ENCODE data around the gene WEE2. TPM values are rescaled to one million over a fixed set of nuclear protein-coding genes. Genes with fewer than 3 reads are reported as not detected.

WEE2 gene
- total RNA-seq, 2 donors from 2014 or later = not detected

DNA sequence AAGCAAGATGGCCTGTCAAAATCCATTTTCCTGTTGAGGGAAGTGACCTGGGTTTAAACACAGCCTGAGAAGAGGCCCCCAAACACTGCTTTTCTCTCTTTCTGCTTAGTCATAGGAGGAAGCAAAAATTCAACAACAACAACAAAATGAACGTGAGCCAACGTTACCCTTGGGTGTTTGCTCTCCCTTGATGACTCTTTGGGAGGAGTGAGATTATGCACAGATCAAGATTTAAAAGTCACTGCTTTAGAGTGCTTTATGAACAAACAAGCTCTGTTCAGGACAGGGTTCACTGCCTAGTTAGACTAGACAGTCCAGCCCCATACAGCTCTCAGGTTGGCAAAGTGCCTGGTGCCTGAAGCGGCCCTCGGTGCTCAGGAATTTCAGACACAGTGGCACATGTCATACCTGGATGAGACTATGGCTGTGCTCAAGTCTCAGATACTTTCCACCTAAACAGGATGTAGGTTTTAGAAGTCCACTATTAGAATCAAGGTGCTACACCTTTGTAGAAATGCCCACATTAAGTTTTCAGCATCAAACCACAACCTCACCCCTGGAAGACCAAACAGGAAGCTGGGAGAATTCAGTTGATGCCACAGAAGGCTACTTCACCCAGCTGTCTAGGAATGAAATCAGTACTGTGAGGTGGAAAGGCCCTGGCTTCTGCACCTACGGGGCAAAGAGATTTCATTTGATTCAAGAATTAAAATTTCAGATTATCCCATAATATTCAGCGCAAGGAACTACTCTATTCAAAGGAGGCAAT lies 44.9 kb upstream of the WEE2 start:
- H3K36me3 Mint-ChIP-seq (ENCODE audit: low read depth) = peaks cover 39% of the 10 kb centered on the region
- Histone ChIP-seq H3K4me3 (ENCODE audit: low read length) (no peak overlapping the region), H3K27ac (ENCODE audit: low read depth, low read length) (no peak overlapping the region), H3K36me3 (ENCODE audit: control insufficient read depth, insufficient read depth, low read length) (peaks cover 8% of the 10 kb centered on the region), H3K4me1 (ENCODE audit: control insufficient read depth, insufficient read depth, low read length) (no peaks in the 10 kb centered on the region), H3K27me3 (ENCODE audit: control insufficient read depth, insufficient read depth, low read length, poor library complexity, severe bottlenecking) (no peaks in the 10 kb centered on the region), H3K9me3 (ENCODE audit: control insufficient read depth, low read length) (no peaks in the 10 kb centered on the region), H3K9ac (ENCODE audit: extremely low read depth, low read length, poor library complexity, severe bottlenecking) (no peak overlapping the region)
- no peak for DNase-seq
- no peaks in the 10 kb centered on the region for H3K4me1 Mint-ChIP-seq
- no peak overlapping the region for H3K4me3 Mint-ChIP-seq
- no peaks in the 10 kb centered on the region for H3K9me3 Mint-ChIP-seq
- no peak overlapping the region for H3K27ac Mint-ChIP-seq
- TF ChIP-seq, protein P1, sequence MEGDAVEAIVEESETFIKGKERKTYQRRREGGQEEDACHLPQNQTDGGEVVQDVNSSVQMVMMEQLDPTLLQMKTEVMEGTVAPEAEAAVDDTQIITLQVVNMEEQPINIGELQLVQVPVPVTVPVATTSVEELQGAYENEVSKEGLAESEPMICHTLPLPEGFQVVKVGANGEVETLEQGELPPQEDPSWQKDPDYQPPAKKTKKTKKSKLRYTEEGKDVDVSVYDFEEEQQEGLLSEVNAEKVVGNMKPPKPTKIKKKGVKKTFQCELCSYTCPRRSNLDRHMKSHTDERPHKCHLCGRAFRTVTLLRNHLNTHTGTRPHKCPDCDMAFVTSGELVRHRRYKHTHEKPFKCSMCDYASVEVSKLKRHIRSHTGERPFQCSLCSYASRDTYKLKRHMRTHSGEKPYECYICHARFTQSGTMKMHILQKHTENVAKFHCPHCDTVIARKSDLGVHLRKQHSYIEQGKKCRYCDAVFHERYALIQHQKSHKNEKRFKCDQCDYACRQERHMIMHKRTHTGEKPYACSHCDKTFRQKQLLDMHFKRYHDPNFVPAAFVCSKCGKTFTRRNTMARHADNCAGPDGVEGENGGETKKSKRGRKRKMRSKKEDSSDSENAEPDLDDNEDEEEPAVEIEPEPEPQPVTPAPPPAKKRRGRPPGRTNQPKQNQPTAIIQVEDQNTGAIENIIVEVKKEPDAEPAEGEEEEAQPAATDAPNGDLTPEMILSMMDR (conservative IDR thresholded peaks at IDR 0.05) = no peak
- 84 to 95% methylated on average over 6 of the region's 6 CpGs for WGBS, 2 experiments (ENCODE audit: insufficient coverage in 1 of 2, insufficient read length in 1 of 2)
- H3K27me3 Mint-ChIP-seq (ENCODE audit: insufficient read depth) = no peaks in the 10 kb centered on the region

DNA sequence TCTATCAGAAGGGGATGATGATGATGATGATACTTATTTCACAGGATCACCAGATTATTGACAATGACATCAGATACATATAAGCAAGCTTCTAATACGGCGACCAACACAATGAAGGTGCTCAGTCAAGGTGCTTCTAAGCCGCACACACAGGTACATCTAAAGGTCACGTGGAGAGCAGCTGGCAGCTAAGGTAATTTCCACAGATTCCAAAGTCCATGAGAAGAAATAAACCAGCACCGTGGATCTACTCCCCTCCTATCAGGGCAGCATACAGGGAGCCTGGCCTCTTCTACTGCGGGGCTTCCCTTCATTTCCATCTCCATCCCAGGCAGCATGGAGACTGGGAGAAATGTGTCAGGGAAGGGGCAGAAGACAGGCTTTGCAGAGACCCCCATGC lies 43.7 kb upstream of the WEE2 start:
- Mint-ChIP-seq H3K27ac (no peak overlapping the region), H3K27me3 (ENCODE audit: insufficient read depth) (no peaks in the 10 kb centered on the region), H3K4me3 (no peak overlapping the region), H3K4me1 (no peaks in the 10 kb centered on the region), H3K9me3 (no peaks in the 10 kb centered on the region), H3K36me3 (ENCODE audit: low read depth) (peaks cover 38% of the 10 kb centered on the region)
- 97% methylated on average over 5 to 6 of the region's 6 CpGs for WGBS, 2 experiments (ENCODE audit: insufficient coverage in 1 of 2, insufficient read length in 1 of 2)
- Histone ChIP-seq H3K9ac (ENCODE audit: extremely low read depth, low read length, poor library complexity, severe bottlenecking) (no peak overlapping the region), H3K27ac (ENCODE audit: low read depth, low read length) (no peak overlapping the region), H3K36me3 (ENCODE audit: control insufficient read depth, insufficient read depth, low read length) (peaks cover 8% of the 10 kb centered on the region), H3K27me3 (ENCODE audit: control insufficient read depth, insufficient read depth, low read length, poor library complexity, severe bottlenecking) (no peaks in the 10 kb centered on the region), H3K9me3 (ENCODE audit: control insufficient read depth, low read length) (no peaks in the 10 kb centered on the region), H3K4me1 (ENCODE audit: control insufficient read depth, insufficient read depth, low read length) (no peaks in the 10 kb centered on the region), H3K4me3 (ENCODE audit: low read length) (no peak overlapping the region)
- no peak for DNase-seq
- TF ChIP-seq, protein P1 (conservative IDR thresholded peaks at IDR 0.05) = no peak

DNA sequence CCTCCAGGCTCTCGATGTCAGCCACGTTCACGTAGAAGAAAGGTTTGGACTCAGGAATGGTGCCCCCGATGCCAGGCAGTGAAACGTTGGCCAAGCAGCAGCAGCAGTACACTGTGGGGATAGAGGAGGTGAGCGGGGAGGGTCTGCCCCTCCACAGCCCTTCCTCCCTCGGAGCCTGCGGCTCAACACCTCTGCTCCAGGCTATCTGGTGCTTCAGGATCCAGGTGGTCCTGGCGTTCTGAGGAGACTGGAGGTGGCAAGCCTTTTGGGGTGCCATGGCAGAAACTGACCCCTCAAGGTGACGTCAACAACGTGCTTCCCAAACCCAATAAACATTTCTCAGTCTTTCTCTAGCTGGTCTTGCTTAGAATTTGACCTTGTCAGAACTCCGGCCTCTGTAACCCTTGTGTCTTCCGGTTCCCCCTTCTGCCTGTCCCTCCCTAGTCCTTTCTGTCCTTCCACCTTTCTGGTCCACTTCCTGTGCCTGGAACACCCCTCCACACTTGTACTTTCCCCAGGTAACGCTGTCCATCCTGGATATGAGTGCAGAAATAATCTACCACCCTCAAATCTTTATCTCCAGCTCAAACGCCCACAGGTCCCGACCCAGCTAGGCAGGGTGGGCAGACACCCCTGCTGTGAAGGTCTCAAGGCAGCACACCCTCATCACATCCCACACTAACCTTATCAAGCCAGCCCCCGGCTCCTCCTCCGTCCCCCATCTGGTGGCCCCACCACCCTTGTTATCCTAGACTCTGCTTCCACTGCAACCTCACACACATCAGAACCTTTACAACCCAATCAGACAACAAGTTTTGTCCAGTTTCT lies 42.7 kb upstream of the WEE2 start:
- Mint-ChIP-seq H3K4me3 (no peak overlapping the region), H3K36me3 (ENCODE audit: low read depth) (peaks cover 39% of the 10 kb centered on the region), H3K27me3 (ENCODE audit: insufficient read depth) (no peaks in the 10 kb centered on the region), H3K27ac (no peak overlapping the region), H3K9me3 (no peaks in the 10 kb centered on the region), H3K4me1 (no peaks in the 10 kb centered on the region)
- Histone ChIP-seq H3K9ac (ENCODE audit: extremely low read depth, low read length, poor library complexity, severe bottlenecking) (no peak overlapping the region), H3K27ac (ENCODE audit: low read depth, low read length) (no peak overlapping the region), H3K27me3 (ENCODE audit: control insufficient read depth, insufficient read depth, low read length, poor library complexity, severe bottlenecking) (no peaks in the 10 kb centered on the region), H3K4me1 (ENCODE audit: control insufficient read depth, insufficient read depth, low read length) (no peaks in the 10 kb centered on the region), H3K4me3 (ENCODE audit: low read length) (no peak overlapping the region), H3K36me3 (ENCODE audit: control insufficient read depth, insufficient read depth, low read length) (peaks cover 5% of the 10 kb centered on the region), H3K9me3 (ENCODE audit: control insufficient read depth, low read length) (no peaks in the 10 kb centered on the region)
- TF ChIP-seq, protein P1 (conservative IDR thresholded peaks at IDR 0.05) = no peak
- 94 to 98% methylated on average over 14 to 18 of the region's 18 CpGs for WGBS, 2 experiments (ENCODE audit: insufficient coverage in 1 of 2, insufficient read length in 1 of 2)
- DNase-seq = no peak

Data from endodermal cell (in vitro differentiated cells).